Mucosa of gallbladder (tissue), 1 donor: ENCODE data around the gene EMILIN2. TPM values are rescaled to one million over a fixed set of nuclear protein-coding genes. Genes with fewer than 3 reads are reported as not detected.

Source experiments
- DNase-seq: peaks from one replicate; pipeline ENCODE4 v3.0.0-alpha.2; 2020; ENCODE audit warnings: low spot score
- total RNA-seq: library from RNA; stranded (reverse); gene quantifications from one replicate; pipeline ENCODE4 v1.2.1, GENCODE V29; 2021
- donor health status: DM: no; HTN: no; CAD: no.

EMILIN2 gene
- total RNA-seq, 1 donor from 2014 or later = 15.4 TPM

DNA sequence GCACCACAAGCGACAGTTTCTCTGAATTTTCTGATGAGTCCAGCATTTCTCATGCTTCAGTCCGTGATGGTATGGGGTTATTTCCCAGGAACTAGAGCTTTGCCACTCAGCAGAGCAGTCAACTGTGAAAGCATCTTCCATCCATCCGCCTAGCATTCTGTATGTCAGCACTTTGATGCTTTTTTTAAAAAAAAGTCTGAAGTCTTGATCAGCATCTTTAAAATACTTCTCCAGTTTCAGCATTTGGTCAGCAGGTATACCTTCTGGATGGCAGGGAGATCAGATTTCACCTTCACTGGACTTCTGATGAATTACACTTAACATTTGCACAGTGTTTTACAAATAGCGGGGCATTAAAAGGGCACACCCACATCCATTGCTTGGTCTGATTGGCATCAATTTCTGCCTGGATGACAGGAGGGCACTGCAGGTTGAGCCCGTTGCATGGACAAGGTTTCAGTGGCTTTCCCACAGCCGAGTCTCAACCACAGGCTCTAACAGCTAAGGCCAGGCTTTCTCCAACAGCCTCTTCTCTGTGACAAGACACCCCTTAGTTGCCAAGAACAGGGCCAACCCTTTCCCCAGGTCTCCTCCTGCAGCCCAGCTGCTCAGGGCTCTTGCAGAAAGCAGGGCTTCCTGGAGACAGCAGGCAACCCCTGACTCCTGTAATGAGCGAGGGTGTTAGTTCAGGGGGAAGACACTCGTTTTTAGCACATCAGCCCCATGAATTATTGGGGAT is 54.0 kb downstream of the EMILIN2 start:
- DNase-seq = no peak

DNA sequence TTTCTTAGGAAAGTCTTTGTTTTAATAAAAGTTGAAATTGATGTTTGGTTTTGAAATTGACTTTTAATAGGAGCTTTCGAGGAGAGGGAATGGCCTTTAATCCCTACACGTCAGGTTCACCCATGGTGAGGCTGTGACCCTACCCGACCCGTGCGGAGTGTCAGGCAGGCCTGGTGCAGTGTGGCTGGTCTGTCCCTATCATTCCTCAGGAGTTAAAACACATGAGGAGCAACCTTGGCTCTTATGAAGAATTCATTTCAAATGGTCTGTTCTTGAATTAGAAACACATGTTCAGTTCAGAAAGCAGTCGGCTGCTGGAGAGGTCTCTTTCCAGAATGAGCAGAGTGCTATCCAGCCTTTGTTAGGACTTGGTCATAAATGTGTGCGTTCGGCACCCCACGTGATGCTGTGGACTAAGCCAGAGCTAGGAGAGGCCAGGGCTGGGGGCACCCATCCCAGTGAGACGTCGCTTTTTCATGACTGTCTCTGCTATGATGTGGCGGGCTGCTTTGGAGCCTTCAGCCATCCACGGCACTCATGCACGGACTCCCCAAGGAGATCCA is 54.7 kb downstream of the EMILIN2 start:
- DNase-seq = no peak

DNA sequence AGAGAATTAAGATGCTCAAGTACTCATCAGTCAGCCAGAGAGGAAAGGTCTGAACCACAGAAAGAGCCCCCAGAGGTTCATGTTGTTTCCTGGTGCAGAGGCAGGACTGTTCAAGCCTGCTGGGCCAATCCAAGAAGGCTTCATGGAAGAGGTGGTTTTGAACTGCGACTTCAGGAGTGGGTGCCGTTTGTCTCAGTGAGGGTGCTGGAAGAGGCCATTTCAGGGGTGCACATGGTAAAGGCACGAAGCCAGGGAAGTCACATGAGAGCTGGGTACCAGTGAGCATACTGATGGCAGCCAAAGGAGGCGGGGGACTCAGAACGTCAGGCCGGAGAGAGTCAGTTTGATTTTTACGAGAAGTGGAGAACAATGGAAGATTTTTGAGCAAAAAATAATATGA is 55.5 kb downstream of the EMILIN2 start:
- DNase-seq = no peak

DNA sequence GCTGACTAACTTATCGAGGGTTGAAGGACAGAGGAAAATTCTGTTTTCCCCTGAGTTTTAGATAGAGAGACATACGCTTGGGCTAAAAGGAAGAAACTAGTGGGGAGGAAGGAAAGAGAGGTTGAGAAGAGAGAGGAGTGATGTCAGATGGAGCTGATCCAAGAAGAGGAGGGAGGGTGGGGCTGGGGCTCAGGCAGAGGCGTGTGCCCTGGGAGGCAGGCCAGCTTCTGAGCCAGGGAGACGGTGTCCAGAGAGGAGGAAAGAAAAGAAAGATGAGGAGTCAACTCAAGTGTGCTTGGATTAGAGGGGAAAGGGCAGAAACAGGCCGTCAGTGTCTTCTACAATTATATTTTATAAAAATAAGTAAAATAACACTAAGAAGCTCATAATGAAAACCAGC is 56.2 kb downstream of the EMILIN2 start:
- DNase-seq = peak; percentile 55

DNA sequence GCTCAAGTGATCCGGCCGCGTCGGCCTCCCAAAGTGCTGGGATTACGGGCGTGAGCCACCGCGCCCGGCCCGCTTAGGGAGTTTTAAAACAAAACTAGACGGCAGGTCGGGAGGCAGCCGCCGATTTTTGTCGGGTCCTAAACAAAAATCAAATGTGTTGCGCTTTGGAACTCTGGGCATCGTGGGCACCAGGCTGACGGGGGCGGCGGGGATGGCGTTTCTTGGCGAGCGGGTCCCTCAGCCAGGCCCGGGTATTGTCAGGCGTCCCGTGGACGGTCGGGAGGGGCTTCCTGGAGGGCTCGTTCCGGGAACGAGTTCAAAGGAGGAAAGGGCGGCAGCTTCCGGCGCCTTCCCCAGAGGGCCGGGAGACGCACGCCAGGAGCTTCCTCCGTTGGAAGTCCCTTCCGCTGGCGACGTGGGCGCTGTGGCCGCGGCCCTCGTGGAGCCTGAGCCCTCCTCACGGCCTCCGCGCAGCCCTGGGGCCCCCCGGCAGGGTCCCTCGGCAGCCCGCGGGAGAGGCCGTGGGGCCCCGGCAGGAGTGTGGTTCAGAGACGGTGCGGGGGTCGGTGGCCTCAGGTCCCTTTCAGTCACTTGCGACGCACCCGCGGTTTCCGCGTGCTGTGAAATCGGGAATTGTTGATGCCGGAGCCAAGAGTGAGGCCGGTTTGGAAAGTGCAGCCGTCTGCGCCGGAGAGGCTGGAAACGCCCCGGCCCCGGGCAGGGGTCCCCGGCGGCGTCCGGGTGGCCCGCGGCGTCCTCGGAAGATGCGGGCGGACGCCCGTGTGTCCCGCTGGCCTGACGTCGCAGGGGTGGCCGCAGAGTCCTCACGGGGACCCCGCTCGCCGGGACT is 59.3 kb downstream of the EMILIN2 start:
- peak; percentile 60 for DNase-seq

DNA sequence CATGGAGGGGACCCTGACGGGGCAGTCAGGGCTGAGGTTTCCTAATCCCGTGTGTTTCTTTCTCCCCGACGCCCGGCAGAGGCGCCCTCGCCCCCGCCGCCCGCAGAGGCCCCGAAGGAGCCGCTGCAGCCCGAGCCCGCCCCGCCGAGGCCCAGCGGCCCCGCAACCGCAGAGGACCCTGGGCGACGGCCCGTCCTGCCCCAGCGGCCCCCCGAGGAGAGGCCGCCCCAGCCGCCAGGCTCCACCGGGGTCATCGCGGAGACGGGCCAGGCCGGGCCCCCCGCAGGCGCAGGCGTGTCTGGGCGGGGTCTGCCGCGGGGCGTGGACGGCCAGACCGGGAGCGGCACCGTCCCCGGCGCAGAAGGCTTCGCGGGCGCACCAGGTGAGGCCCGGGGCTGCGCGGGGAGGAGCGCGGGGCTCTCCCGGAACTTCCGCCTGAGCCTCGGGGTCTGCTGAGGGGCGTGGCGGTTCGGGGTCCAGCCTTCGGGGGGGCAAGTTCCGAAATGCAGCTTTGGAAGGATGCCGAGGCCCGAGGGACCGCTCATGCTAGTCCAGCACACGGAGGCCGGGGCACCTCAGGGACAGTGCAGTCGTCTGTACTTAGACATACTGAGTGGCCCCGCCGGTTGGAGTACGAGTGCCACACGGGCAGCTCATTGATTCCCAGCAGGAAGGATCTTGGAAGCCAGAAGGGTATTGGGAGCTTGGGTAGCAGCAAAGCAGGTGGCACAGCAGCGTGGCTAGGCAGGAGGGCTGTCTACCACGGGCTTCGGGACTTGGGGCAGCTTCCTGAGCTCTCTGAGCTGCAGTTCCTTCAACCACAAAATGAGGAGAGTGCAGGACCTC is 60.1 kb downstream of the EMILIN2 start:
- no peak for DNase-seq

DNA sequence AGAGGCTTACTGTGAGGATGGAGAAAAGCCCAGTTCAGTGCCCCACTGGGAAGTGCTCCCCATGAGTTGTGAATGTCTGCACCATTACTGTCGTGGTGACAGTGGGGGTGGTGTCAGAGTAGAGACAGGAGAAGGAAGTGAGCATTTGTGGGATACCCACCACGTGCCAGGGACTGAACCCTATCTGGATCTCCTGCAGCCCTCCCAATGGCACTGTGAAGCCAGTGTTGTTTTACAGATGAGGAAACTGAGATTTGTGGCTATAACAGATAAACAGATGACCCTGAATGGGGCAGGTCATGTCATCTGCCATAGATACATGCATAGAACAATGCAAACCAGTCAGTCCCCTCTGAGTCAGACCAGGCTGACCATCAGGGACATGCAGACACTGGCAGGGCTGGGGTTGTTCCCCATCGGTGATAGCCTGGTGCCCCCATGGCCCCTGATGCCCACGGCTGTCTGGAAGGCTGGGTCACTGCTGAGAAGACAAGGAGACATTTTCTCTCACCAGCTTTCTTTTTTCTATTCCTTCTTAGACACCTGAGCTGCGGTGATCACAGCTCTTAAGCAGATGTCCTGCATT is 60.8 kb downstream of the EMILIN2 start:
- DNase-seq = no peak

DNA sequence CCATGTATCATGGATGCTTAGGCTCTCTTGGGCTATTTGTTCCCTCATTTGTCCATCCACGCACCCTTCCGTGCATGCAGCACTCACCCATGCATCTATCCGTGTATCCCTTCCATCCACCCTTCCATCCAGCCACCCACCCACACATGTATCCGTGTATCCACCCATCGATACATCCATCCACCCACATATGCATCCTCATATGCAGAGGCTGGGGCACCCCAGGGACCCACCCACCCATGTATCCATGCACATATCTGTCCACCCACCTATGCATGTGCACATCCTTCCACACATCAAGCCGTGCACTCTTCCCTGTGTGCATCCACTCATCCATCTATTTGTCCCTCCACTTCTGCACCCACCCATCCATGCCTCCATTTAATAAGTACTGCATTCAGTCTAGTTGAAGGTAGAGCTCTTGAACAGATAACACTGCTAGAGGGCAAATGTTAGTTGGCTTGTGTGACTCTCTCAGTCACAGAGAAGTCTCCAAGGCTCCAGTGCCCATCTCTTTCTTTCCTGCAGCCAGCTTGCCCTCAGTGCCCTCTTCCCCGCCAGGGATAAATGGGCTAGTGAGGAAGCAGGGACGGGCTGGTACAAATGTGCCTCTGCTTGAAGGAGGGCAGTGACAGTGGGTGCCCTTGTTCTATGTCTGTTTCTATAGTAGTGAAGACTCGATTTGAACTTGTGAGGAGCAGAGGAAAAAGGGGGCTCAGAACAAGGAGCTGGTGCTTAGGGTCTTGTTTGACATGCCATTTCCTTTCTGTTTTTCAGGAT is 61.5 kb downstream of the EMILIN2 start:
- DNase-seq = no peak

DNA sequence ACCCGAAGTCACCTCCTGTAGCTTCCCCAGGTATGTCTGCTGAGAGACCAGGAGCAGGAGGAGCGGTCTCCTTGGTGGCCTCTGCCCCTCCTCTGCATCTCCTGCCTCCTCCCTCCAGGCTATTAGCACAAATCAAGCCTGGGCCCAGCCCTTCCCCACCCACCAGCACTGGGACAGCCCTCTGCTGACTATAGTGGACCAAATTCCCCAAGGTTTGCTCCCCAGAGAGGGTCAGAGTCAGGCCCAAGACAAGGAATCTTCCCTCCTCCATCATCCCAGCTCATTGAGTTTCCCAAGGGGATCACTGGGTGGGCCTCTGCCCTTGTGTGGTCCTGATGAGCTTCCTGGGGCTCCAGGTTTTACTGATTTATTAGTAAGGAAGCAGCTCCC is 62.1 kb downstream of the EMILIN2 start:
- no peak for DNase-seq

DNA sequence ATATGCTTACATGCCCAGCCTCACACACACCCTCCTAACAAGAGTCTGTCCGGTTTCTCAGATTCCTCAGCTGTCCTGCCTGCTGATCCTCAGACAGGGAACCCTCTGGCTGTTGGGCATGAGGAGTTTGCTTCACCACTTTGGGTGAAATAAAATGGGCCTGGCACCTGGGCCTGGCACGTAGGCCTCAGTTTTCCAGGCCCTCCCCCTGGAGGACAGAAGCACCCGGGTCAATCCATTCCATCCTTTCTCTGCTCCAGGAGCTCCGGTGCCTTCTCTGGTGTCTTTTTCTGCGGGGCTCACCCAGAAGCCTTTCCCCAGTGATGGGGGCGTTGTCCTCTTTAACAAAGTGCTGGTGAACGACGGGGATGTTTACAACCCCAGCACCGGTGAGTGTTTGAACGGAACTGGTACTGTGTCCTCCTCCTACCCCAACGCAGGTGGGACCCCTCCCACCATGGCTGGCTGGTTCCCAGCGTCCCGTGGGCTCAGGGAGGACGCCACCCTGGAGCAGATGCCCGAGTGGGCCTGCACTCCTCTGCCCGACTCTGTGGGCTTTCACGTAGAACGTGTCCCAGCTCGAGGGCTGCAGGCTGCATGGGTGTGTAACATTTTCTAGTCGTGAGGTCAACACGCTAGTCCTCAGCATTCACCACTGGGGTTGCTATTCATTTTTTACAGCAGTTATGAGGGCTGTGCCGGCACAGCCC is 62.8 kb downstream of the EMILIN2 start:
- DNase-seq = no peak

DNA sequence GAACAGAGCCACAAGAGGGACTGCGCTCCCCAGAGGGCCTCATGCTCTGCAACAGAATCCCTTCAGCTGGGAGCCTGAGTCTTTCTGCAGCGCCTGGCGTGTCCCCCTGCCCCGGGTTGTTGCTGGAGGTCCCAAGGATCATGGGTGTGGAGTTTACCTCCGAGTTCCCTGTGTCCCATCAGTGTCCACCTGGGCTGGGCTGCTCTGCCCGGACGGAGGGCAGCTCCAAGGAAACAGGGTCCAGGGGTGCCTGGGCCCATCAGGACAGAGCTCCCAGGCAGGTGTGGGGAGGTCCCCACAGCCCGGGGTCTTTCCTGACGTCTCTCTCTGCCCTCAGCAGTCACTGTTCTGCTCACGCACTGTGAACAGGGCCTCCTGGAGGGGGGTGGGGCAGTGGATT is 63.5 kb downstream of the EMILIN2 start:
- no peak for DNase-seq

DNA sequence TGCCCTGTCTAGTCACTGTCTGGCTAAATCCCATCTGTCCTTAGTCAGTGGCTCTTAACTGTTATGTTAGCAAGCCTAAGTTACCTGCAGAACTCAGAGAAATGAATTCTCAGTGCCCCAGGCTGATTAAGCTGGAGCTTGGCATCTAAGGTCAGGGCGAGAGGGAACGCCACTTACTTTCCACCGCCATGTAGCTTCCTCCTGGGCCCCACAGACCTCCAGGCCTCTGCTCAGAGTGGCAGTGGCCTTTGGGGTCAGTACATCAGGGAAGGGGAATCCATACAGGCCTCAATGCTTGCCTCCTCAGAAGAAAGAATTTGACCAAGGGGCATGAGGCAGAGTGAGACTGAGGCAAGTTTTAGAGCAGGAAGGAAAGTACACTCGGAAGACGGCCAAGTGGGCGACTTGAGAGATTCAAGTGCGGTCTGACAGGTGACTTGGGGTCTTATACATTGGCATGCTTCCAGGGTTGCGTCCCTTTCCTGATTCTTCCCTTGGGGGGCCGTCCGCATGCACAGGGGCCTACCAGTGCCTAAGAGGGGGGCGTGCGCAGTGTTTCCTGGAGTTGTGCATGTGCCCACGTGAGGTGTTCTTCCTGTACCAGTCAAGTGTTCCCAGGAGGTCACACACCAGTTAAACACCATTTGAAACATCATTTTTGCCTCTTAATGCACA is 64.1 kb downstream of the EMILIN2 start:
- DNase-seq = no peak

DNA sequence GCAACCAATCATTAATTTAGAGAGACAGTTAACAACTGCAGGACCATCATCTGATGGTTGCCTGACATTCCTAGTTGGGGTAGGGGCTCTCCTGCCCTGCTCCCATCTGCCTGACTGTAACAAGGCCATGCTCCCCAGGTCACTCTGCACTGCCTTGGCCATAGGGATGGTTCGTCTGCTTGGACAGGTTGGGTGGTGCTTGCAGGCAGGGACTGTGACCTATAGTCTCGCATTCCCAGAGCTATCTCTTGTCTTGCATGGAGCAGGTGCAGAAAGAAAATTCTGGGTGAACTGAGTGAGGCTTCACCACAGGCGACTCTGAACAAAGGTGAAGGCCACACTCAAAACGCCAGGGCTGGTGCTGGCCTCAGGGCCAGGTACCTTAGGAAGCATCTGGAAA is 64.7 kb downstream of the EMILIN2 start:
- no peak for DNase-seq

DNA sequence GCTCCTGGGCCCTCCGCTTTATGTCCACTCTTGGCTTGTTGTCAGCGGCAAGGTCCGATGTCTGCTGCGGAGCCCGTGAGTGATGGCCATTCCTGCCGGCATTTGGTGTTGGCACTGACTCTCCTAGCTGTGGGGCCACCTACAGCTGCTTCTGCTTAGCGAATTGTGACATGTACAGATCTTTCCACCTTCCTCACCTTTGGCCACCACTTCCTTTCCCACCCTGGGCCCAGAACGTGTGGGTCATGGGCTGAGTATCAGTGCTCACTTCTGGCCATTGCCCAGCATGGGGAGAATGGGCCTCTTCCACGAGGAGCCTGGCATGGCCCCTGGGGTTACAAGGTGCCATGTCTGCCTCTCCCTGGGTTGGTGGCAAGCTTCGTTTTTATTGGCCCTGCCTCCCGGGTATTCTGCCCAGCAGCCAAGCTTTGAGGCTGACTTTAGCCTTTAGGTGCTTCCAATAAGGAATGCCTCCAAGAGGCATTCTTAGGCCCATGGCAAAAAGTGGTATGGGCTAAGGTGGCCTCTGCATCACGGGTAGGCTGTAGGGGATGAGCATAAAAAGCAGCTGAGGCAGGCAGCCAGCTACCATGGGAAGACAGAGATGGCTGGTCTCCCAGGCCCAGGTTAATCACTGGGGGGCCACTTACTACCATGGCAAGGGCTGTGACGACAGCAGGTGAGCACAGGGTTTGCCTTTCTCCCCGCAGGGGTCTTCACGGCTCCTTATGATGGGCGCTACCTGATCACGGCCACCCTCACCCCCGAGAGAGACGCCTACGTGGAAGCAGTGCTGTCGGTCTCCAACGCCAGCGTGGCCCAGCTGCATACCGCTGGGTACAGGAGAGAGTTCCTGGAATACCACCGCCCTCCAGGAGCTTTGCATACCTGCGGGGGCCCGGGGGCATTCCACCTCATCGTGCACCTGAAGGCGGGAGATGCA is 65.8 kb downstream of the EMILIN2 start:
- DNase-seq = no peak

DNA sequence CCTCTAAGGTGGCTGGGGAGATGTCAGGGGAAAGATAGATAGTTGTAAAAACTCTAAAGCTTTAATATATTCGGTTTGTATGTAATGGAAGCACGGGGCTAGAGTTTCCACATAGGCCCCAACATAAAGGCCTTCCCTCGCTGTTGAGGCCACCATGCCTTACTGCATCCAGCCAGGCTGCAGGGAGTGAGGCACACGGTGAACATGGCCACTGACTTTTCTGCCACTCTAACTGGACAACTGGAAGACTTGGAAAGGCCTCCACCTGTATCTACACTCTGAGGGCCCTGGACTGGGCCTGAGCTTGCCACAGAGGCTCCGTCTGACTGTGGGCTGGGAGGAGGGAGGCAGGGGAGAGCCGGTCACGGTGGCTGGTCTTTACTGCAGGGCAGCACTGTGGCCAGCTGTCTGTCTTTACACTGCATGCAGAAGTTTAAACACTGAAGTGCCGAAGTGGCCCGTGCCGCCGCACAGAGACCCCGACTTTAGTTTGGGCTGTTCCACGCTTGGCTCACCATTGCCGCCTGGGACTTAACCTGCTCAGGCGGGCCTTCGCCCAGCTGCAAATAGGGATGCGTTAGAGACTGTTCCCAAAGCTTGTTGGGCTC is 66.7 kb downstream of the EMILIN2 start:
- DNase-seq = no peak

DNA sequence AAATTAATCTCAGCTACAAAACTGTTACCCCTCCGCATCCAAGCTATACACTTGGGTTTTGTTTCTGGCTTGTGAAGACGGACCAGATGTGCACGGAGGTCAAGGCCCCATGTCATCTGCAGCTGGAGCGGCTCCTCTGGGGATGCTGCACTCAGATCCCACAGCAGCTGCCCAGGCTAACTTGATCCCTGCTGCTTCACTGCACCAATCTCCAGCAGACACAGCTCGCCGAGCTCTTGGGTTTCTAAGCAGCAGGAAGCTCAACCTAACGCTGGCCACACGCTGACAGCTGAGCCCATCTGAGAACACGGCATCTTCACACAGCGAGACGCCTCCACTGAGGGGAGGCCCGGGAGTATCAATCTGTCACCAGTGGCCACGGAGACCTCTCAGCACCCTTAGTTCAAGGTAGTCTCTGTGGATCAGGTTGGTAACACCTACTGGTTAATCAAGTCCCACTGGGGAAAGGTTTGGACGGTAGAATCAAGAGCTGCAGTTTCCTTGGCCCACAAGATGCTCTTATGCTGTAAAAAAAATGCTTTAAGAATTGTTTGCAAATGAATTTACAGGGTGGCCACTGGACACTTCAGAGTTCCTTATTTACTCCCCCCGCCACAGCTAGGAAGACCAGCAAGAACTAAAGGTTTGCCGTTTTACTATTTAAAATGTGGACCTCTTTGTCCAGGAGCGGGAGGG is 67.5 kb downstream of the EMILIN2 start:
- no peak for DNase-seq

DNA sequence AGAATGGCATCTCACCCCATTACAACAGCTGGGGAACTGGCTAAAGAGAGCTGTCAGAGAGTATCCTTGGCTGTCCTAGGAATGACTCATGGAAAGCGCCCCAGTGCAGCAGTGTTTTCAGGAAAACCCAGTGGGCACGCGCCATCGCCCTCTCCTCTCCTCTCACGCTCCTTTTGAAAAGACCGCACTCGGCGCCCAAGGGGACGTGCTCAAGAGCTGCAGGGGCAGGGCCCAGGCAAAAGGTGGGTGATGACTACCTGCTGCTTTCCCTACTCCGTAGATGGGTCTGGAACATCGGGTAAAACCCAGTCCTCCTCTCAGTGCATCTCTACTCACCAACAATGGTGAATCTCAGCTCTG is 68.1 kb downstream of the EMILIN2 start:
- DNase-seq = no peak
